HFF-Myc (cell line): ENCODE measurements around the gene TRRAP.

Experiments used
- DNase-seq: peaks from one replicate; pipeline ENCODE4 v3.0.0-alpha.2; 2011; ENCODE audit warnings: low read depth; ENCODE audit errors: extremely low read depth
- H3K4me3 ChIP-seq: replicated peaks from 2 replicates; pipeline ENCODE4 v1.5.1; 2011; ENCODE audit warnings: low read depth, mild to moderate bottlenecking, control low read depth, low read length
- CTCF ChIP-seq: IDR thresholded peaks from 2 replicates; pipeline ENCODE4 v1.5.1; 2012; ENCODE audit warnings: mild to moderate bottlenecking, low read depth, low read length, control low read depth; ENCODE audit errors: missing control alignments

TRRAP gene

GRCh38 chr7:98974906-98975816 lies 96.8 kb downstream of the TRRAP start:
- no peak for TF ChIP-seq CTCF
- DNase-seq = no peak
- no peak overlapping the region for H3K4me3 ChIP-seq

GRCh38 chr7:98976396-98977185 lies 98.3 kb downstream of the TRRAP start:
- DNase-seq = no peak
- no peak for TF ChIP-seq CTCF

DNA sequence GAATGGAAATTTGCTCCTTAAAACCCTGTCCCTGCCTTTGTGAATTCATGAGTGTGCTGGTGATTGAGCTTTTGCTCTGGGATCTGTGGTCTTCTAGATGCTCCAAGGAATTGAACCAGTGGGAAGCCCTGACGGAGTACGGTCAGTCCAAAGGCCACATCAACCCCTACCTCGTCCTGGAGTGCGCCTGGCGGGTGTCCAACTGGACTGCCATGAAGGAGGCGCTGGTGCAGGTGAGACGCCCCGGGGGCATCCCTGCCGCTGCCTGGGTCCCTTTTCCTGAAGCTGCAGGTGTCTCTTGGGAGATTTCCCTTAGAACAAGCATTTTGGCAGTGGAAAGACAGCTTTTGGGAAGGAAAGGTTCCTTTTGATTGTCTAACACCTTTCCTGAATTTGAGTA lies 100.3 kb downstream of the TRRAP start:
- no peak overlapping the region for H3K4me3 ChIP-seq
- no peak for TF ChIP-seq CTCF
- DNase-seq = no peak

More at GRCh38 chr7:98976396-98977185, 98.3 kb downstream of the TRRAP start:
- H3K4me3 ChIP-seq = no peak overlapping the region

DNA sequence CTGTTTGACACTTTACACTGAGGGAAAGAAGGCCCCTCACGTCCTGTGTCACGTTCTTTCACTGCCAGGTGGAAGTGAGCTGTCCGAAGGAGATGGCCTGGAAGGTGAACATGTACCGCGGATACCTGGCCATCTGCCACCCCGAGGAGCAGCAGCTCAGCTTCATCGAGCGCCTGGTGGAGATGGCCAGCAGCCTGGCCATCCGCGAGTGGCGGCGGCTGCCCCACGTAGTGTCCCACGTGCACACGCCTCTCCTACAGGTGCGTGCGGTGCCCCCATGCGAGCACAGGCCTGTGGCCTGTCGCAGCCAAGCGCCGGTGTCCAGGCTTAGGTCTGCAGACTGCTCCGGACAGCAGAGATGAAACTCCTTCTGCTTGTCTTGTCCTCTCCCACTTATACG lies 103.4 kb downstream of the TRRAP start:
- H3K4me3 ChIP-seq = no peak overlapping the region
- no peak for DNase-seq
- no peak for TF ChIP-seq CTCF

DNA sequence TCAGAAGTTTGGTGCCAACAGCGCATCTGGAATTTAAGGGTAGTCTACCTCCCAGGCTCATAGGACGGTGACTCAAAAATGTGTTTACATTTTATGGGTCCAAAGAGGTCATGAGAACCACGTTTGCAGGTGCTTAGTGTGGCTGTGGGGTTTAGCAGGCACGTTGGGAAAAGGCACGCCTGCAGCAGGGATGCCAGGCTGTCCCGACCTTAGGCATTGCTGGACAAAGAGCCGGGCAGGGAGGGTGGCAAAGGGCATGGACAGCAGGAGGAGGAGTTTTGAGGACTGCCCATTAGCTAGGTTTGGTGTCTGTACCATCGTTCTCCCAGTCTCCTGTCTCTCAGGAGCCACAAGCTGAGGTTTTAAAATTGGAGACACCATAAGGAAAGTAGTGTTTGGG lies 104.4 kb downstream of the TRRAP start:
- TF ChIP-seq CTCF = no peak
- no peak for DNase-seq
- no peak overlapping the region for H3K4me3 ChIP-seq

DNA sequence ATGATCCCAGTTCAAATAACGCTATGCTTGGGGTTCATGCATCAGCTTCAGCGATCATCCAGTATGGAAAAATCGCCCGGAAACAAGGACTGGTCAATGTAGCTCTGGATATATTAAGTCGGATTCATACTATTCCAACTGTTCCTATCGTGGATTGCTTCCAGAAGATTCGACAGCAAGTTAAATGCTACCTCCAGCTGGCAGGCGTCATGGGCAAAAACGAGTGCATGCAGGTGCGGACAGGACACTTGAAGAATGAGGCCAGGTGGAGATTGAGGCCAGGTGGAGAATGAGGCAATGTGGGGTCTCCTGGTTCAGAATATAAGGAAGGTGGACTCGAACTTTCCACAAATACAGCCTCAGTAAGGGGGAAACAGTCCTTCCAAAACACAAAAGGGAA lies 105.8 kb downstream of the TRRAP start:
- DNase-seq = no peak
- H3K4me3 ChIP-seq = no peak overlapping the region
- TF ChIP-seq CTCF = no peak
